ENCODE results near the gene RGCC.
A peak's percentile ranks its signal among the peaks of the same experiment; 100 is the strongest.
"Not testable (repeated sequence)": the region's sequence is repeated elsewhere in the genome, so short reads cannot be mapped to it uniquely, and the experiment has no call there.

The RGCC gene

DNA sequence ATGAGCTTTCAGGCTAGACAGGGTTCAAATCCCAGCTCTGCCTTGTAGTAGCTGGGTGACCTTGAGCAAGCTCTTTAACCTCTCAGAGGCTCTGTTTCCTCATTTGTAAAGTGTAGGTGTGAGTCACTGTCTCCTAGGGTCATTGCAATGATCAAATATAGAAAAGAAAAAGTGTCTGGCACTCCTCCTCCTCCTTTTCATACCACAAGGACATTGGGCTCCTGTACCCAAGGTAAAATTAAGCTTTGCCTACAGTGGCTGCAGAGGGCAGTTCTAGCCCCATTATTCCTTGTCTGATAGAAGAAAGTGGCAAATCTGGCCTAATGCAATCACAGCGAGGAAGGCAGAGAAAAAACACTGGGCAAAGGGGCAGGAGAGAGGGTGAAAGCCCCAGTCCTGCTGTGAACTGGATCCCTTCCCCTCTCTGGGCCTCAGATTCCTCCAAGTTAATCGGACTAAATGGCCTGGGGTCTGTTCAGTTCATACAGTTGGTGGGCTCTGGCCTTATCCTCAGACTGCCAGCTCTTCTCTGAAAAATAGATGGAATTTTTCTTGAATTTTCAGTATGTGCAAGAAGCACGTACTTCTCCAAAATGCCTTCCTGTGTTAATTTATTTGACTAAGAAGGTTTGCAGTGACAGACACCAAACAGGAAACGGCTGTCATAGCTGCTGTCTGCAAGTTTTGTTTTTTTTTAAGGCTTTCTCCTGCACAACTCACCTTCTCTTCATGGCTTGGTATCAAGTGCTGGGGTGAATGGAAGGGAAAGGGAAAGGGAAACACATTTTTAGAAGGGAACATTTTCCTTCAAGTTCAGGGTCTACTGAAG lies 35.3 kb downstream of the RGCC start:
- no peak for DNase-seq

DNA sequence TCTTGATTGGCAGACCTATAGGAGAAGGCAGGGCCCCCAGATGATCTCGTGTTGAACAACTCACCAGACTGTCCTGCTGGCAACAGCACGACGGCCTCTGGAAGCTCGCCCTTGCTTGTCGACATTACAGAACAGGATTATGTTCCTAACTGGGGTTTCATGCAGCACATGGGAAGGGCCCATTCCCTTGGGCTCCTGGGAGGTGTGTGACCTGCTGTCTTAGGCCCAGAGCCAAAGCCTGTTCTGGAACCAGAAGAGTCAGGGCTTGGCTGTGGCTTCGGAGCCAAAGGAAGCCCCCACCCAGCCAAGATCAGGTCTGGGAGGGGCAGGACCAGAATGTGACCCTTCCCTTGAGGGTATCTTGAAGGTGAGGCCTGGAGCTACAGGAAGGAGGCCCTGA lies 36.9 kb downstream of the RGCC start:
- DNase-seq: no peak

DNA sequence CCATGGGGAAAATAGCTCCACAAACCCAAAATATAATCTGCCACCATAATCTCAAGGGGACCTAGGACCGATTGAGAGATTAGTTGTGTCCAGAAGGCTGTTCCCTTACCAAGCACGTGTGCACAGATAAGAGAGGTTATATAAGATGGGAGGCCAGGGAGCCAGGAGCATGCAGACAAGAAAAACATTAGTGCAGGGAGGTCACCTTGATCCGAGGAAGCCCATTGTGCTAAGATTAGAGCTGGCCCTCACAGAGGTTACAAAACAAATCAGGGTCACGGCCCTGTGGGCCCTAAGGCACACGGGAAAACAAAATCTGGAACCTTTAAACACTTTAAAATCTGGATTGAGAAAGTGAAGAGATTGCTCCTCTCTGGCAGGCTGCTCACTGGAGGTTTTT lies 37.7 kb downstream of the RGCC start:
- DNase-seq: no peak

DNA sequence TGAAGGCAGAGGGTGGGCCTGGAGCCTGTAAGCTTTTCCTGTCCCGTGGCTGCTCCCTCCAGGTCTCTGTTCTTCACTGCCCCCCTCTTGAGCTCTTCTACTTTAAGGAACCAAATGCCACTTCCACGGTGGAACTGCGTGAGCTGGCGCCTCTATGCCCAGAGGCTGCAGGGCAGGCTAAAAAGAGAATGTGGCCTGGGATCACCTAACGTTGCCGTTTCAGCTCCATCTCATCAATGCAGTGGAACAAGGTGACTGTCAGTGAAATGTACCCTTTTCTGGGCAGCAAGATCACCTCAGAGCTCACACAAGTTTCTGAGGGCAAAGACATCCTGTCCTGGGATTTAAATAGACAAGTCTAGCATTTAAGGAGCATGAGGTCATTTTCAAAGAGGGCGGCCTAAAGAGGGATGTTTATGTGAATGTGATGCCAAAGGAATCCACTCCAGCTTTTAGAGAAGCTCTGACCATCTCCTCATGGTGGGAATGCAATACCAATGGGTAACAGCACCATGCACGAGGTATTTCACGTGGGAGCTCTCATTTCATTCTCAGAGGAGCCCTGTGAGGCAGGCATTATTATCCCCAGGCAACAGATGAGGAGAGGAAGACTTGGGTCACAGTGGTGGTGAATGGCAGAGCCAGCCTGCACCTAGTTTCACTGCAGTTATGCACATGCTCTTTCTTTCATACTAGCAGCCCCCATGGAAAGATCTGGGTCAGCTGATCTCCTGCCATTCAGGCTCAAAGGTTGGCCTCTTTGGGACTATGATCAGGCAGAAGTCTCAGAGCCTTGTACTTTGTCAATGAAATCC lies 39.3 kb downstream of the RGCC start:
- DNase-seq: no peak

DNA sequence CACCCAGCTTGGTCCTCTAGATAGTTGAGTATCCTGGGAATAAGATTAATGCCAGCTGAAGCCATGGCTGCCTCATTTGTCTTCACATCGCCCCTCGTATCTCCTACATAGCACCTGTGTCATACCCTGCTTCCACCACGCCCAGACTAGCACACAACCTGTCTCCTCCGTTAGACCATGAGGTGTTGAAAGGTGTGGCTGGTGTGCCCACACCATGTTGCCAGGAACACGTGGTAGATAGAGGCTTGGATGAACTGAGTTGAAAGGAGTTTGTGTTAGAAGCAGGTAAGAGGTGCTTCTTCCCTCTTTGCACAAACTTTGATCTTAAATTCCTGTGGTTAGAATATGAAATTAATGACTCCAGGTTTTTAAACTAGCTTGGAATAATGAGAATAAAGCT lies 40.1 kb downstream of the RGCC start:
- DNase-seq: no peak

DNA sequence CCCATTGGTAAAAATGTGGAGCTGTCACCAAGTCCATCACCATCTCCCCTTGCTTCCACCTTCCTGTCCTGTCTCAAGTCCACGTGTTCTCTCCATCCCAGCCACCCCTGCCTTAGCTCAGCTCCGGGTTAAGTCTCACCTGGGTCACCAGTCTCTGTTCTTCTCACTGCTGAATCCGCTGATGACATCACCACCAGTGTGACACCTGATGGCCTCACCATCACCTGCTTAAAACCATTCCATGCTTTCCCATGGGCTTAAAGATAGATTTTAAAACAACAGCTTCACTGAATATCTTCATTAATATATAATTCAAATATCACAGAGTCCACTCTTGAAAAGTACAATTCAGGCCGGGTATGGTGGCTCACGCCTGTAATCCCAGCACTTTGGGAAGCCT lies 42.1 kb downstream of the RGCC start:
- no peak for DNase-seq

DNA sequence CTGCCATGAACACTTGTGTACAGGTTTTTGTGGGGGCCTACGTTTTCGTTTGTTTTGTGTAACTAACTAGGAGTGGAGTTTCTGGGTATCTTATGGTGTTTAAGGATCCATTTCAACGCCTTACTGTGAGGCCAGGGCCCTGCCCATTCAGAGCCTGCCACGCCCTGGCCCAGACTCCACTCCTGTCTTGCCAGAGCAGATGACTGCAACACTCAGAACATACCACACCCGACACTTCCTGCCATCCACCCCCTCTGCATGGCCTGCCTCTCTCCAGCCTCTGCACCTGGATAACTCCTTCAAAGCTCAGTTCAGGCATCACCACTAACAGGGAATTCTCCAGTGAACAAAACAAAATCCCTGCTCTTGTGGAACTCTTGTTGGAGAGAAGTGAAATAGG lies 43.2 kb downstream of the RGCC start:
- no peak for DNase-seq

DNA sequence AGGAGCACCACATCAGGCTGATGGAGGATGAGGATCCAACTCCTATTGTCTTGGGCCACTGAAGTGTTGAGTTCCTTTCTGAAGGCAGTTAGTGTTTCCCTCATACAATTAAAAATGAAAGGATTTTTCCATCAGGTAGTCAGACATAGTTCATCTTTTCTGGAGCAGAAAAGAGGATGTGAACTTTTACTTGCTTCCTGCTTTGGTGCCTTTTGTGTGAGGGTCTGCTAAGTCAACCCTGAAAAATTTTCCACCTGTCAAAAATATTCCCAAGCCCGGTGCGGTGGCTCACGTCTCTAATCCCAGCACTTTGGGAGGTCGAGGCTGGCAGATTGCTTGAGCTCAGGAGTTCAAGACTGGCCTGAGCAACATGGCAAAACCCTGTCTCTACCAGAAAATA lies 43.9 kb downstream of the RGCC start:
- DNase-seq: no peak

DNA sequence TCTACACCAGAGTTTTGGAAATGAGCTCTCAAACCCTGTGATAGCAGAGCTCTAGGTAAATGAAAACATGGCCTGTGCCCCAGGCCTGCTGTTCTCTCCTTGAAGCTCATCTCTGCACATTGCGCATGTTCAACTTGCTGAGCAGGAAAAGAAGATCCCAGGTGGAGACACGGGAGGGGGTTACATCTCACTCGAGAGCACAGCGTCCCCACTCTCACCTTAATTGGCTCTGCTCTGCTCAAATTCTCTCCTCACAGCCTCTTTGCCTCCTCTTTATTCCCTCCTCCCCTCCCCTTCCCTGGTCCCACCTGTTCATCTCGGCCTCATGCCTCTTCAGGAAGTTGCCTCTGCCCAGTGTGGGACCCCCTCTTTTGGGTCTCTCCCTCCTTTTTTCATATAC lies 44.7 kb downstream of the RGCC start:
- no peak for DNase-seq

DNA sequence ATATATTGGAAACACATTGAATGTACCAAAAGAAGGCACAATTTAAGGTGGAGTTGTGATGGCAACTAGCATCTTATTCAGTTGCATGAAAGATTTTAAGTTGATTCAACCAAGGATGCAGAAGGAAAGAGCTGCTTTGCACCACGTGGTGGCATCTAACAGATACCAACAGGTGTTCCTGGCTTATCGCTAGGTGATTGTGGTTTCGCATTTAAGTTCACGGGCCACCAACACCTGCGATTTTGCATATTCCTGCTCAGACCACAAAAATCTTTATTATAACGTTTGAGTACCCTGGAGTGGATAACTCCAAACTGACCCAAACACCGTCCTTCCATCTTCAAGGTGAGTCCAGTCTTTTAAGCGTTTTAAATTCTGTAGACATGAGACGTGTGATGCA lies 45.3 kb downstream of the RGCC start:
- no peak for DNase-seq

DNA sequence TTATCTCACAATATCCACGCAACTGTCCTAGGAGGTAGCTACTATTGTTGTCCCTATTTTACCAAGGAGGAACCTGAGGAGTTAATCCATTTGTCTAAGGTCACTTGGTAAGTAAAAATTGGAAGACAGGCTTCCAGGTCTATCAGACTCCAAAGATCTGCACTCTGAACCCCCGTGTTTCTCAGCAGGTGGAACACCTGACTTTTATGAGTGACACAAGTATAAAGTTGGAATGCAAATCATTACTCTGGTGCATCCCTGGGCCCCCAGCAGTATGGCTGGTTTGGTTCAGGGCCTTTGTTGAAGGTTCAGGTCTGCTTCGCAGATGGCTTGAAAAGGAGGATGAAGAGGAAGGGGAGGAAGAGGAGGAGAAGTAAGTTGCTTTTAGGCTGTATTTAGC lies 46.0 kb downstream of the RGCC start:
- no peak for DNase-seq

DNA sequence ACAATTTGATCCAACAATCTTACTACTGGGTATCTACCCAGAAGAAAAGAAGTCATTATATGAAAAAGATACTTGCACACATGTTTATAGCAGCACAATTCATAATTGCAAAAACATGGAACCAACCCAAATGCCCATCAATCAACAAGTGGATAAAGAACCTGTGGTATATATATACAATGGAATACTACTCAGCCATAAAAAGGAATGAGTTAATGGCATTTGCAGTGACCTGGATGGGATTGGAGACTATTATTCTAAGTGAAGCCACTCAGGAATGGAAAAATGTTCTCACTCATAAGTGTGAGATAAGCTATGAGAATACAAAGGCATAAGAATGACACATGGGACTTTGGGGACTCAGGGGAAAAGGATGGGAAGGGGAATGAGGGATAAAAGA lies 47.3 kb downstream of the RGCC start:
- DNase-seq: not testable (repeated sequence)

DNA sequence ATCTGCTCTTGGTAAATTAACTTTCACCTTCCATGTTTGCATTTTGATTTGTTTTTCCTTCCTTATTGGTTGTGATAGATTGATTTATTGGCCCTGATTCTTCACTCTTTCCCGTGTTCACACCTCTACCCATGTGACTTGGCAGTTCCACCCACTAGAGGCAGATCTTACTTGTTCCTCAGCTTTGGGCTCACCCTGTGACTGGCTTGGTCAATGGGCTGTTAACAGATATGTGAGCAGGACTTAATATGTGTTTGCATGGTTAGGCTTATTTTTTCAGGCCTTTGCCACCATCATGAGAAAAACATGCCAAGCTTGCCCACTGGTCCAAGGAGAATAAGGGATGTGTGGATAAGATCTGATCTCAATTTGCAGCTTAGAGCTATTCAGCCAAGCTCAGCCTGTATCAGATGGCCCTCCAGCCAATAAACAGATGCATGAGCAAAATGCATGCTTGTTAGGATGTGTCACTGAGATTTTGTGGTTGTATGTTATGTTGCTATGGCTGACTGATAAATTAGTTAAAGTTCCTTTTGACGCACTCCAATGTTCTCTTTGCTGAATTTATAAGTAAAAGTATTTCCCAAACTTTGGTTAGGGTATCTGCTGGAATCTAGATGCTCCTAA lies 48.0 kb downstream of the RGCC start:
- no peak for DNase-seq

DNA sequence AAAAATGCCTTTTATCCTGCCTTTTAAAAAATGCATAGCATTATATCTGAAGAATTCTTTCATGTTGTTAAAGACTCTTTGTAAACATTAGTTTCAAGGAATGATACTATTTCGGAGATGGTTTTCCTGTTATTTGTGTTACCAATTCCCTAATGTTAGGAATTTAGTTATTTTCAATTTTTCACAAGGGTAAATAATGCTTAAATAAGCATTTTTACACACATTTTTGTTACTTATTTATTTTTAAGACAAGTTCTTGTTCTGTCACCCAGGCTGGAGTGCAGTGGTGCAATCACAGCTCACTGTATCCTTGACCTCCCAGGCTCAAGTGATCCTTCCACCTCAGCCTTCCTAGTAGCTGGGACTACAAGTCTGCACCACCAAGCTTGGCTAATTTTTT lies 49.0 kb downstream of the RGCC start:
- no peak for DNase-seq

DNA sequence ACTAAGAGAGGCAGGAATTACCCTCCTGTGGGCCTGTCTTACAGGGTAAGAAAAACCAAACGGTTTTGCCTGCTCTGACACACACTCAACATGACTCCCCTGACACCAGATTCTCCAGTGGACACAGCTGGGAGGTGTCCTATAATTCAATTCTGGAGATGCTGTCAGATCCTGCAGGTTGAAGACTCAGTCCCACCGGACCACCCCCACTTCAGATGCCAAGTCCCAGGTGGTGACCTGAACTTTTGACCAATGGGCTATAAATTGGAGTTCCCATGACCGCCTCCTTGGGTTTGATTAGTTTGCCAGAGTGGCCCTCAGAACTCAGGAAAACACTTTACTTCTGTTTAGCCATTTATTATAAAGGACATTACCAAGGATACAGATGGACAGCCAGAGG lies 52.6 kb downstream of the RGCC start:
- DNase-seq: no peak

DNA sequence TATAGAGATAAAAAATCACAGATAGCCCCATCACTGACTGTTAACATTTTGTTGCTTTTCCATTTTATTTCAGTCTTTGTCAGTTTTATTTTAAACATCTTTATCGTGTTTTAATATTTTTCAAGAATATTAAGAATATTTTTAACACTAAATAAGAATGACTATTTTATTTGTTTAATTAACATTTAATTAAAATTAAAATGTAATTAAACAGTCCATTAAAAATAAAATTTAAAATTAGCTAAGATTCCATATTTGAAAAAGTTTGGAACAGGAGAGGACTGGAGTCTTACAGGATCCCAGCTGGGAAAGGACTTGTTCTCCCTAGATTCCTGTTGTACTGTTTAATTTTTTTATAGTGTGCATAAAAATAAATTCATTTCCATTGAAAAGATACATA lies 54.5 kb downstream of the RGCC start:
- DNase-seq: no peak

DNA sequence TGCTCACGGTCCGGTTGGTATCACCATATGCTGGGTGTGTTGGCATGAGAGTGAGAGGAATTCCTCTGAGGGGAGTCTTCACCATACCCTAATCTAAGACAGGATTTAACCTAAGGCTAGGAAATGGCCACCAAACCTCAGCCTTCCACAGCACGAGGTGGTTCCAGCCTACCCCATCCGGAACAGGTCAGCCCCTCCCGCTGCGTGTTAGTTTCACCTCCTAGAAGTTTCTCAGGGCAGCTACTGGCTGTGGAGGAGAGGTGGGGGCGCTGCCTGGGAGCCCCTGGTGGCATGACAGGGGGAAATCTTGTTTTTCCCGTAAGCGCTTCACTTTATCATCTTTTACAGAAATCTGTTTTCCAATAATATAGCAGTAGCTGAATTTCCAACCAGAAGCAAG lies 55.1 kb downstream of the RGCC start:
- no peak for DNase-seq

DNA sequence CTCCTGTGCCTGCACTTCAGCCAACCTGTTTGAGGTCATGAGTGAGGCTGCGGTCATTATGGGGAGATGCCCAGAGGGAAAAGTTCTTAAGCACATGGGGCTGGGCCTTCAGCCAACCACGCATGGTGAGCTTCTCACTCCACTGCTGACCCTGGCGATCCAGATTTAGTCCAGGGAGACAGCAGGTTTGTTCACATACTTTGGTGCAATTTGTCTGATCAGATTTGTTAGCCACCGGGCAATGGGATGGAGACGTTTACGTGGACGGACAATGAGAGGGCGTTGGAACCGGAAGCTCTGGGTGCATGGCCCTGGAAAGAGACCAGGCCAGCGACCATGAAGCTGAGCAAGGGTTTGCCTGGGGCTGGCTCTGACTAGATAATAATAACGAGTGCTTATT lies 56.2 kb downstream of the RGCC start:
- no peak for DNase-seq

DNA sequence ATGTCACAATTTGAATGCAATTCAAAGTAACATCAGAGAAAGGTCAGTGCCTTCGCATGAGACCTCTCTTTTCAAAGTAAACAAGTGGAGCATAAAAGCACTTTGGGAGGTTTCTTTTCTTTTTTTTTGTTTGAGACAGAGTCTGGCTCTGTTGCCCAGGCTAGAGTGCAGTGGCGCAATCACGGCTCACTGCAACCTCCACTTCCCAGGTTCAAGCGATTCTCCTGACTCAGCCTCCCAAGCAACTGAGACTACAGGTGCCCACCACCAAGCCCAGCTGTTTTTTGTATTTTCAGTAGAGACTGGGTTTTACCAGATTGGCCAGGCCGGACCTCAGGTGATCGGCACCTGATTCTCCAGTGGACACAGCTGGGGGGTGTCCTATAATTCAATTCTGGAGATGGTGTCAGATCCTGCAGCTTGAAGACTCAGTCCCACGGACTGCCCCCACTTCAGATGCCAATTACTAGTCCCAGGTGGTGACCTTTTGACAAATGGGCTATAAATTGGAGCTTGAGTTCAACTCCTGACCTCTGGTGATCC lies 57.6 kb downstream of the RGCC start:
- DNase-seq: peak in 1 of 3 experiments; percentile 6

DNA sequence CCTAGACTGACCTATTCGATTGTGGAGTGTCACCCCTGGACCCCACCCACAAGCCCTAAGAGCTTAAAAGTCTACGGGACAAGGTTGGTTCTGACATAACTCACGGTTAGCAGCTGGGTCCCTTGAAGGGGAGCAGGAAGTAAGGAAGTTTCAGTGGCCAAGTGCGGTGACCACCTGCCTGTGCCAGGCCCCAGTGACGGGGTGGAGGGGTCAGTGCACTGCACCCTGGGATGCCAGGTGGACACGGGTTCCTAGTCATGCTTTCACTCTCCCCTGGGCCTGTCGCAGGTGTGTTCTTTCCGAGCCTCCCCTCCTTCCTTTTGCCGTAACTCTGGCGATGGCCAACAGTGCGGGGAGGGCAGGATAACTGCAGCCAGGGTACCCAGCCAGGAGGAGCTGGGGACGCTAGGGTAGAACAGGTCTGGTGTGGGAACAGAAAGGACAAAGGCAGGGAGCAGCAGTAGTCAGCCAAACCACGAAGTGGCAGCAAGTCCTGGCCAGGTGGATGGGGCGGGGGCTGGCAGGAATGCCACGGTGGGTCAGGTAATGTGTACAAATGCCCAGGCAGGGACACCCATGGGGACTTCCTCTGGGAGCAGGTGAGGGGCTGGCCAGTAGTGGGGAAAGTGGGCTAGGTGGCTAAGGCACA lies 58.3 kb downstream of the RGCC start:
- no peak for DNase-seq

DNA sequence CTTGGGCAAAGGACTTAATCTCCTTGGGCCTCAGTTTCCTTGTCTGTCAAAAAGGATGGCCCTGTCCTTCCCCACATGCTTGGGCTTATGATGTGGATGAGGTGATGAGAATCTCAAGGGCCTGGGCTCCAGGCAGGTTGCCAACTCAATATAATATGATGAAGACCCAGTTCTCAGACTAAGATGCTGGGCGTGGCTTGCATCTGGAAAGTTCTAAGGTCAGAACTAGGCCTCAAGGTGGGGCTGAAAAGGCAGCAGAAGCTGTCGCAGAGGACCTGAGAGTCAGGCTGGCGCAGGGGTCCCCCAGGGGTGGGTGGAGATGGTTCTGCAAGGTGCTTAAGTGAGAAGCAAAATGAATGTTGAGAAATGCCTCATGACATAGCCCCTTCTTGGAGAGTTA lies 58.8 kb downstream of the RGCC start:
- no peak for DNase-seq

DNA sequence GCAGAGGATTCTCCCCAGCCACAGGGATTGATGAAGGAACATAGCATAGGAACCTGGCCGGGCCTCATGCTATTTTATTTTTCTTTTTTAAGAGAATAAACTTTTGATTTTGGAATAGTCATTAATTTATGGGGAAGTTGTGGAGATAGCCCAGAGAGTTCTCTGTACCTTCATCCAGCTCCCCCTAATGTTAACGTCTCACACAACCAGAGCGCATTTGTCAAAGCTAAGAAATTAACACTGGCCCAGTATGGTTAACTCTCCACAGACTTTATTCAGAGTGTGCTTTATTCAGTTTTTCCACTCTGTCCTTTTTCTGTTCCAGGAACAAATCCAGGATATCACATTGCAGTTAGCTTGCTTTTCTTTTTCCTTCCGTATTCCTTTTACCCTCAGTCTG lies 59.4 kb downstream of the RGCC start:
- DNase-seq: no peak

DNA sequence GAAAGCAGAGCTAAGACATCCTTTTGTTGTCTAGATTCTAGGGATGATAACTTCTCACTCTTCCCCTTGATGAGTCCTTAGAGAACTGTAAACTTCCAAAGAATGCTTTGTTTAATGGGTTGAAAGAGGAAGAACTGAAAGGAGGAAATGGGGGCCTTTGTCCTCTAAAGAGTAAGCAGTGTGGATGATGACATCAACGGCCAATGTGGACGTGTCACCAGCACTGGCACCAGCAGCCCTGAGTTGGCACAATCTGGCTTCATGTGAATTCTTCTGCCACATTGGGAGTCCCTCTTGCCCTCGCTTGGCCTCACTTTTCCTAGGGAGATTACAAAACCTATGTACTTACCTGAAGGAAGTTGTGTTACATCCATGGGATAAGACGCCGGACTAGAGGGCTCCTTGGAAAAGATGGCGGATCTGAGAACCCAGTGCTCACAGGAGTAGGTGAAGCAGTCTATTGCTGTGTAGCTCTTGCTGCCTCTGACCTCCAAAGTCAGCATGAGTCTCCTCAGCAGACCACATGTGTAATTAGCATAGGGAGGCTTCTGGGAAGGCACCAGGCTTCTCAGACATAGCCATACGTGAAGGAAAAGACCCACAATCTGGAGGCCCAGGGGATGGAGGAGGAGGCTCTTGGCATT lies 62.8 kb downstream of the RGCC start:
- DNase-seq: no peak

All from NCI-H1417 (cell line).